Osteoblast (primary cell): Measurements from ENCODE around the gene SLC1A7. TPM values are rescaled to one million over a fixed set of nuclear protein-coding genes. Genes with fewer than 3 reads are reported as not detected.

Source experiments
- DNase-seq: peaks from one replicate; pipeline ENCODE4 v3.0.0; 2011; ENCODE audit warnings: low spot score, mixed read lengths; ENCODE audit not compliant: insufficient read length; ENCODE audit errors: missing footprints
- H2AFZ ChIP-seq: 2 replicates; pipeline ENCODE4 v1.6.0; 2011; ENCODE audit warnings: mild to moderate bottlenecking, low read length
- H3K27ac ChIP-seq: 2 replicates; pipeline ENCODE4 v1.5.1; 2011; ENCODE audit warnings: mild to moderate bottlenecking, low read depth, low read length, moderate library complexity
- H3K27me3 ChIP-seq: 2 replicates; pipeline ENCODE4 v1.6.0; 2012; ENCODE audit warnings: mild to moderate bottlenecking, control low read depth, inconsistent platforms, low read length, moderate library complexity; ENCODE audit not compliant: insufficient read depth
- H3K36me3 ChIP-seq: 2 replicates; pipeline ENCODE4 v1.5.1; 2011; ENCODE audit warnings: mild to moderate bottlenecking, low read length, control low read depth, moderate library complexity; ENCODE audit not compliant: insufficient read depth
- H3K4me1 ChIP-seq: 2 replicates; pipeline ENCODE4 v1.5.1; 2011; ENCODE audit warnings: mild to moderate bottlenecking, low read length, control low read depth, moderate library complexity; ENCODE audit not compliant: insufficient read depth
- H3K4me2 ChIP-seq: 2 replicates; pipeline ENCODE4 v1.6.0; 2011; ENCODE audit warnings: mild to moderate bottlenecking, low read length; ENCODE audit not compliant: insufficient read depth
- H3K4me3 ChIP-seq: fragments of 200-600 bp; sonication (generic); 3 replicates; pipeline ENCODE4 v1.5.1; 2012; ENCODE audit warnings: mild to moderate bottlenecking, low read length, inconsistent platforms; ENCODE audit not compliant: insufficient read depth
- H3K79me2 ChIP-seq: 2 replicates; pipeline ENCODE4 v1.6.0; 2012; ENCODE audit warnings: mild to moderate bottlenecking, low read length, control low read depth, inconsistent platforms; ENCODE audit not compliant: insufficient read depth
- H3K9me3 ChIP-seq: 2 replicates; pipeline ENCODE4 v1.5.1; 2011; ENCODE audit warnings: low read depth, low read length, control low read depth
- H4K20me1 ChIP-seq: 2 replicates; pipeline ENCODE4 v1.6.0; 2012; ENCODE audit warnings: mild to moderate bottlenecking, low read length, control low read depth; ENCODE audit not compliant: insufficient read depth
- total RNA-seq: library from RNA; depleted of rRNA; stranded (reverse); fragments of >200 nt; gene quantifications from 2 replicates; pipeline ENCODE4 v1.2.3, GENCODE V29; 2012
- TF ChIP-seq, protein P1 (sequence below): IDR thresholded peaks from 2 replicates; pipeline ENCODE4 v1.5.1; 2011; ENCODE audit warnings: mild to moderate bottlenecking, low read depth, low read length, moderate library complexity; ENCODE audit errors: extremely low read depth

SLC1A7 gene
- total RNA-seq, 1 donor: 0.36 TPM

DNA sequence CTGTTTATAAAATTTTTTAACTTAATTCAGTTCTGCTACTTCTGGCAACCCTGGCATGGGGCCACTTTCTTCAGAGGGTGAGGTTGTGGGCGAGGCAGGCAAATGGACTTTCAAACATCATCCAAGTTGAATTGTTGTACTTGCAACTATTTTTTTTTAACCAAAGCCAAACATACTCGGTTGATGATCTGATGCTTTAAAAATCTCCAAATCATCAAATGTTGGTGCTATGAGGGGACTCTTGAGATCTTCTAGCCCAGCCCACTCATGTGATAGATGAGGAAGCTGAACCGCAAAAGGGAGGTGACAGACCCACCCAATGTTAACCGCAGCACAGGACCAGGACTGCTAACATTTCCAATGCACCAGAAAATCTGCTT is 6.7 kb downstream of the SLC1A7 start:
- Histone ChIP-seq H3K79me2 (no peaks in the 10 kb centered on the region), H3K27me3 (no peaks in the 10 kb centered on the region), H3K36me3 (no peaks in the 10 kb centered on the region), H3K4me3 (no peak overlapping the region), H3K9me3 (peaks cover 2% of the 10 kb centered on the region), H4K20me1 (no peaks in the 10 kb centered on the region), H2AFZ (no peak overlapping the region), H3K4me2 (peak overlapping the region; percentile 34), H3K4me1 (peaks cover 14% of the 10 kb centered on the region), H3K27ac (peak overlapping the region; percentile 85)
- TF ChIP-seq, protein P1, sequence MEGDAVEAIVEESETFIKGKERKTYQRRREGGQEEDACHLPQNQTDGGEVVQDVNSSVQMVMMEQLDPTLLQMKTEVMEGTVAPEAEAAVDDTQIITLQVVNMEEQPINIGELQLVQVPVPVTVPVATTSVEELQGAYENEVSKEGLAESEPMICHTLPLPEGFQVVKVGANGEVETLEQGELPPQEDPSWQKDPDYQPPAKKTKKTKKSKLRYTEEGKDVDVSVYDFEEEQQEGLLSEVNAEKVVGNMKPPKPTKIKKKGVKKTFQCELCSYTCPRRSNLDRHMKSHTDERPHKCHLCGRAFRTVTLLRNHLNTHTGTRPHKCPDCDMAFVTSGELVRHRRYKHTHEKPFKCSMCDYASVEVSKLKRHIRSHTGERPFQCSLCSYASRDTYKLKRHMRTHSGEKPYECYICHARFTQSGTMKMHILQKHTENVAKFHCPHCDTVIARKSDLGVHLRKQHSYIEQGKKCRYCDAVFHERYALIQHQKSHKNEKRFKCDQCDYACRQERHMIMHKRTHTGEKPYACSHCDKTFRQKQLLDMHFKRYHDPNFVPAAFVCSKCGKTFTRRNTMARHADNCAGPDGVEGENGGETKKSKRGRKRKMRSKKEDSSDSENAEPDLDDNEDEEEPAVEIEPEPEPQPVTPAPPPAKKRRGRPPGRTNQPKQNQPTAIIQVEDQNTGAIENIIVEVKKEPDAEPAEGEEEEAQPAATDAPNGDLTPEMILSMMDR: no peak
- peak; percentile 95 for DNase-seq

- TF ChIP-seq, protein P1: no peak
- Histone ChIP-seq H3K4me3 (no peak overlapping the region), H3K27me3 (no peaks in the 10 kb centered on the region), H3K9me3 (peaks cover 2% of the 10 kb centered on the region), H3K36me3 (no peaks in the 10 kb centered on the region), H3K4me1 (peaks cover 10% of the 10 kb centered on the region), H3K79me2 (no peaks in the 10 kb centered on the region), H2AFZ (peak overlapping the region; percentile 73), H3K4me2 (peak overlapping the region; percentile 34), H4K20me1 (no peaks in the 10 kb centered on the region), H3K27ac (peak overlapping the region; percentile 85)
- no peak for DNase-seq
Observed at GRCh38 chr1:53134961-53135734, 7.3 kb downstream of the SLC1A7 start.

DNA sequence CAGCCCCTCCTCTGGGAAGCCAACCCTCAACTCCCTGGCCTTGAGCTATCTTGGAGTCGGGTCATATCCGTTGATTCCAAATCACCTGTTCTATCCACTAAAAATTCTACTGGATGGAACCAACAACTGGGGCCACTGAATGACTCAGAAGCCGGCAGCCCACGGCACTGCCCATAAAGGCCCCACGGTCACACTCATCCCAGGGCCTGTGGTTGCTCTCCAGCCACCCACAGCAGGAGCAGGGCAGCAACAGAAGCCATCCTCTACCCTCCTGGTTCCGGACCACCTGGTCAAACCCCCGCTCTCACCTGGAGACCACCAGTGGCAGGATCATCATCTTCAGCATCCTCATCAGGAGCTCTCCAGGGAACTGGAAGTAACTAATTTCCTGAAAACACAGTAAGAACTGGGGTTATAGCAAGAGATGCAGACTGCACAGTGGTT is 8.4 kb downstream of the SLC1A7 start:
- peaks cover 8% of the 10 kb centered on the region for H3K4me1 ChIP-seq
- H3K27me3 ChIP-seq: no peaks in the 10 kb centered on the region
- no peaks in the 10 kb centered on the region for H3K36me3 ChIP-seq
- no peak for DNase-seq
- H2AFZ ChIP-seq: no peak overlapping the region
- no peak overlapping the region for H3K4me3 ChIP-seq
- no peaks in the 10 kb centered on the region for H3K79me2 ChIP-seq
- no peak overlapping the region for H3K27ac ChIP-seq
- no peak overlapping the region for H3K4me2 ChIP-seq
- no peaks in the 10 kb centered on the region for H4K20me1 ChIP-seq
- peaks cover 2% of the 10 kb centered on the region for H3K9me3 ChIP-seq
- TF ChIP-seq, protein P1: no peak

DNA sequence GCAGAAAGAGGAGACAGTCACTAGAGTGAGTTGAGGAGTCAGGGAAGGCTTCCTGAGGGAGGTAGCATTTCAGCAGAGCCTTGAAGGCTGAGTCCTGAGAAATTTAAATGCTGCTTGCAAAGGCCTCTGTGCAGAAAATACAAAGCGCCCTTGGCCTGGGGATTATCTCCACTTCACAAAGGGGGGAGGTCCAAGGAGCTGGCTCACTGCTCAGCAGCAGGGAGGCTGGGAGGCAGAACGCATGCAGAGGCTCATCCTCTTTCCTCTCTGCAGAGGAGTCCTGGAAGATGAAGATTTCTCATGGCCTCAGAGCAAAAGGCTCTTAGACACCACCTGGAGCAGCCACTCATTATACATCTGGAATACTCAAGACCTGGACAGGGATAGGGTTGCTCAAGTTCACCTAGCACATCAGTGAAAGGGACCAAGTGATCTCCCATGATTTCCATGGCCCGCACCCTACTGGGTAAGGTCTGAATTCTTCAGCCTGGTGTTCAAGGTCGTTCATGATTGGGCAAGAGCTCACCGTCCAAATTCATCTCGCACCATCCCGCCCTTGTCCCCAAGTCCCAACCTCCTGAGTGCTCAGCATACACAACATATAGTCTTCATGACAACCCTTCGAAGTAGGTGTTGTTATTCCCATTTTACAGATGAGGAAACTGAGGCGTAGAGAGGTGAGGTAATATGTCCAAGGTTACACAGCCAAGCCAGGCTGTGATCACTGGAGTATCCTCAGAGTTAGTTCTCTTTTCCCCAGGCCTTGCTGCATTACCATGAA is 9.0 kb downstream of the SLC1A7 start:
- no peaks in the 10 kb centered on the region for H4K20me1 ChIP-seq
- TF ChIP-seq, protein P1: no peak
- no peak overlapping the region for H3K27ac ChIP-seq
- peaks cover 8% of the 10 kb centered on the region for H3K4me1 ChIP-seq
- H3K9me3 ChIP-seq: peaks cover 2% of the 10 kb centered on the region
- H3K4me2 ChIP-seq: no peak overlapping the region
- H3K79me2 ChIP-seq: no peaks in the 10 kb centered on the region
- H3K4me3 ChIP-seq: no peak overlapping the region
- no peaks in the 10 kb centered on the region for H3K27me3 ChIP-seq
- H3K36me3 ChIP-seq: no peaks in the 10 kb centered on the region
- no peak overlapping the region for H2AFZ ChIP-seq
- no peak for DNase-seq
